ENCODE measurements around the gene GNAI3.

Gene GNAI3

DNA sequence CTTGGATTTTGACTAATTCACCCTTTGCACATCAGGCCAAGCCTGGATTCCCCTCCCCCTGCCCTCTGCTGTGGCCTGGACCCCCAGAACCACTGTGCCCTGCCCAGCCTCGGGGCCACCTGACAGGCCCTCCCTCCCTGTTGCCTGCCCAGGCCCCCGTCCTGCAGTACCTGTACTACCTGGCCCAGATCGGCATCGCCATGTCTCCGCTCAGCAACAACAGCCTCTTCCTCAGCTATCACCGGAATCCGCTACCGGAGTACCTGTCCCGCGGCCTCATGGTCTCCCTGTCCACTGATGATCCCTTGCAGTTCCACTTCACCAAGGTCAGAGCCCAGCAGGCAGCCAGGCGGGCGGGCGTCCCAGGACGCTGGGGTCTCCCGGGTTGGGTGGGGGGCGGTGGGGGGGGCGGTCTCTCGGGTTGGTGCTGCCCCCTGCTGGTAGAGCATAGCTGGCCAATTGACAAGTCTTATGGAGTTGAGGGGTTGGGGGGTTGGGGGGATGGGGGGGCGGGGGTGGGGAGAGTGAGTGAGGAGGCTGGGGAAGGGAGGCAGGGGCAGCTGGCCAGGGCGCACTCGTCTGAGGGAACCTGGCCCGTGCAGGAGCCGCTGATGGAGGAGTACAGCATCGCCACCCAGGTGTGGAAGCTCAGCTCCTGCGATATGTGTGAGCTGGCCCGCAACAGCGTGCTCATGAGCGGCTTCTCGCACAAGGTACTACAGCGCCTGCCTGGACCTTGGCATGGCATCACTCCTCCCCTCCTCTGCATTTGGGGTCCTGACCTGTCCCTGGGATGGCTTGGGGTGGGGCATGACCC, 81.9 kb downstream of the GNAI3 start:
- H3K27ac ChIP-seq = no peak overlapping the region
- TF ChIP-seq, protein P1, sequence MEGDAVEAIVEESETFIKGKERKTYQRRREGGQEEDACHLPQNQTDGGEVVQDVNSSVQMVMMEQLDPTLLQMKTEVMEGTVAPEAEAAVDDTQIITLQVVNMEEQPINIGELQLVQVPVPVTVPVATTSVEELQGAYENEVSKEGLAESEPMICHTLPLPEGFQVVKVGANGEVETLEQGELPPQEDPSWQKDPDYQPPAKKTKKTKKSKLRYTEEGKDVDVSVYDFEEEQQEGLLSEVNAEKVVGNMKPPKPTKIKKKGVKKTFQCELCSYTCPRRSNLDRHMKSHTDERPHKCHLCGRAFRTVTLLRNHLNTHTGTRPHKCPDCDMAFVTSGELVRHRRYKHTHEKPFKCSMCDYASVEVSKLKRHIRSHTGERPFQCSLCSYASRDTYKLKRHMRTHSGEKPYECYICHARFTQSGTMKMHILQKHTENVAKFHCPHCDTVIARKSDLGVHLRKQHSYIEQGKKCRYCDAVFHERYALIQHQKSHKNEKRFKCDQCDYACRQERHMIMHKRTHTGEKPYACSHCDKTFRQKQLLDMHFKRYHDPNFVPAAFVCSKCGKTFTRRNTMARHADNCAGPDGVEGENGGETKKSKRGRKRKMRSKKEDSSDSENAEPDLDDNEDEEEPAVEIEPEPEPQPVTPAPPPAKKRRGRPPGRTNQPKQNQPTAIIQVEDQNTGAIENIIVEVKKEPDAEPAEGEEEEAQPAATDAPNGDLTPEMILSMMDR (conservative IDR thresholded peaks at IDR 0.05) = no peak; the same call in 1 of the 2 replicates

GRCh38 chr1:109630898-109631512, 82.6 kb downstream of the GNAI3 start:
- H3K27ac ChIP-seq = peak overlapping the region; percentile 63
- no peak for TF ChIP-seq ZFX (IDR thresholded peaks at IDR 0.05)
- TF ChIP-seq, protein P1 (conservative IDR thresholded peaks at IDR 0.05) = no peak

DNA sequence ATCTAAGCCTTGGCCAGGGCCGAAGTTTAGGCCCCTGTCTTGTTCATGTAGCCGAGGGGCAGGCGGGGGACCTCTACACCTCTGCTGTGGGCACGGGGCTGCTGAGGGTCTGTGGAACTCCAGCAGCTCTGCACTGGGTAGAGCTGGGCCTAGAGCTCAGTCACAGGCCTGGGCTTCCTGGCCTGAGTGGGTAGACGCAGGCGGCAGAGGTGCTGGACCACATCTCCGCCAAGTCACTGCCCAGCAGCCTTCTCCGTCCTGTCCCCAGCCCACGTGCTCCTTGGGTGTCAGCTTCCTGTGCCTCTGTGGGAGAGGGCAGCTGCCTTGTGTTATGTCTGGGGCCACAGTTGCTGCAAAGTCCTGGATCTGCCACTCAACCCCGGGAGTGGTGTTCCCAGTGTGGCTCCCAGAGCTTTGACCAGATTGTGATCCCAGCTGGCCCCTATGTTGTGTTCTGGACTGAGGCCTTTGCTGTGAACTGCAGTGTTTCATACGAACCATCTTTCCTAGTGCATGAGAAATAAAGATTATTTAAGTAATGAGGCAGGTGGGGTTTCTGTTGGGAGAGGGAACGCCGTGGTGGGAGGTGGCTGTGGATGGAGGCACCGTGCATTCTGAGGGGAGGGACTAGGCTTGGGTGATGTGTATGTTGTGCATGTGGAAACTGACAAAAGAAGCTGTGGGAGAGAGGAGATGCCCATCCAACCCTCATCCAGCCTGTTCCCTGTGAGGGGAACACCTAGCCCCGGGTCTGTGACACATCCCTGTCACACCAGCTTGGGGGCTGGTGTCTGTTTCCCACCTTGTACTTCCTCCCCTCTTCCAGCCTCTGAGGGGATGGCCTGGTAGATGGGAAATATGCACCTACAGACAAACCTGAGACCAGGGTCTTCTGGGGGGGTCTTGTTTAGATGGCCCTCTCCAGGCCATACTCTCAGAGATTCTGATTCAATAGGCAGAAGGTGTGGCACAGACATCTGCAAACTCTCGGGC, 83.4 kb downstream of the GNAI3 start:
- H3K27ac ChIP-seq = peak overlapping the region; percentile 63
- TF ChIP-seq, protein P1 (conservative IDR thresholded peaks at IDR 0.05) = no peak
- no peak for TF ChIP-seq ZFX (IDR thresholded peaks at IDR 0.05)

- H3K27ac ChIP-seq = peak overlapping the region; percentile 63
- TF ChIP-seq, protein P1 (conservative IDR thresholded peaks at IDR 0.05) = no peak
- TF ChIP-seq ZFX (IDR thresholded peaks at IDR 0.05) = no peak
Measured at GRCh38 chr1:109632671-109633346, 84.4 kb downstream of the GNAI3 start.

DNA sequence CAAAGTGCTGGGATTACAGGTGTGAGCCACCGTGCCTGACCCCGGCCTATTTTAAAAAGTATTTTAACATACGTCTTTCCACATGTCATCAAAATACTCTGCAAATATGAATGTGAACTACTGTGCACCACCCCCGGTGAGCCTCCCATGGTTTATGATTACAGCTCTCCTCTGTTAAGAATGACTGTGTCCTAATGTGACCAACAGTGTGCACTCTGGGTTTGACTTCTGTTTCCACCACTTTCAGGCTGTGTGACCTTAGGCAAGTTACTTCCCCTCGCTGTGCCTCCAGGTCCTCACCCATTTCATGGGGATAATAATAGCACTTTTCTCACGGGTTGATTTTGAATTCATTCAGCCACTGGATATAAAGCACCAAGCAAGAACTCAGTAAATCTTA, 85.9 kb downstream of the GNAI3 start:
- no peak overlapping the region for H3K27ac ChIP-seq
- no peak for TF ChIP-seq ZFX (IDR thresholded peaks at IDR 0.05)
- TF ChIP-seq, protein P1 (conservative IDR thresholded peaks at IDR 0.05) = no peak

- no peak for TF ChIP-seq ZFX (IDR thresholded peaks at IDR 0.05)
- TF ChIP-seq, protein P1 (conservative IDR thresholded peaks at IDR 0.05) = no peak
- no peak overlapping the region for H3K27ac ChIP-seq
Measured at GRCh38 chr1:109634771-109635750, 86.6 kb downstream of the GNAI3 start.
